Progenitor cell of endocrine pancreas (in vitro differentiated cells): ENCODE data around the gene NTN1. TPM values are rescaled to one million over a fixed set of nuclear protein-coding genes. Genes with fewer than 3 reads are reported as not detected.

ENCODE experiments used
- DNase-seq: peaks from one replicate; pipeline ENCODE4 v3.0.0; 2021; ENCODE audit warnings: low spot score; ENCODE audit not compliant: unreplicated experiment
- H3K27ac Mint-ChIP-seq: 2 replicates; pipeline ENCODE4 v1.8.0; 2021; ENCODE audit warnings: mild to moderate bottlenecking, moderate library complexity, mixed read lengths
- H3K27me3 Mint-ChIP-seq: 2 replicates; pipeline ENCODE4 v1.8.0; 2021; ENCODE audit warnings: mixed read lengths
- H3K36me3 Mint-ChIP-seq: 2 replicates; pipeline ENCODE4 v1.8.0; 2022; ENCODE audit warnings: mixed read lengths; ENCODE audit not compliant: insufficient read depth
- H3K4me1 Mint-ChIP-seq: 2 replicates; pipeline ENCODE4 v1.8.0; 2021; ENCODE audit warnings: low read depth, mixed read lengths
- H3K4me3 Mint-ChIP-seq: 2 replicates; pipeline ENCODE4 v1.8.0; 2021; ENCODE audit warnings: low read depth, mild to moderate bottlenecking, moderate library complexity, mixed read lengths
- H3K9me3 Mint-ChIP-seq: 2 replicates; pipeline ENCODE4 v1.8.0; 2021; ENCODE audit warnings: low read depth, mixed read lengths
- CTCF ChIP-seq: fragments of 200-600 bp; sonication (generic); IDR thresholded peaks from one replicate; pipeline ENCODE4 v1.5.0; 2021; ENCODE audit warnings: antibody characterized with exemption, mild to moderate bottlenecking; ENCODE audit not compliant: unreplicated experiment
- total RNA-seq: library from RNA; stranded (reverse); gene quantifications from 2 replicates; pipeline ENCODE4 v1.2.1, GENCODE V29; 2021

Gene NTN1
- total RNA-seq, 1 donor from 2014 or later = 4.4 TPM

- no peak for TF ChIP-seq CTCF
- no peaks in the 10 kb centered on the region for H3K9me3 Mint-ChIP-seq
- H3K36me3 Mint-ChIP-seq = no peaks in the 10 kb centered on the region
- no peak overlapping the region for H3K27ac Mint-ChIP-seq
- peaks cover 12% of the 10 kb centered on the region for H3K4me1 Mint-ChIP-seq
- peaks cover 50% of the 10 kb centered on the region for H3K27me3 Mint-ChIP-seq
- no peak for DNase-seq
- no peak overlapping the region for H3K4me3 Mint-ChIP-seq
Observed at GRCh38 chr17:9183306-9183705, 162.0 kb downstream of the NTN1 start.

- no peak for TF ChIP-seq CTCF
- H3K27ac Mint-ChIP-seq = no peak overlapping the region
- no peaks in the 10 kb centered on the region for H3K36me3 Mint-ChIP-seq
Observed at GRCh38 chr17:9185142-9185541, 163.8 kb downstream of the NTN1 start.

GRCh38 chr17:9185688-9186284 is 164.5 kb downstream of the NTN1 start:
- no peaks in the 10 kb centered on the region for H3K36me3 Mint-ChIP-seq
- no peak overlapping the region for H3K4me3 Mint-ChIP-seq
- H3K27me3 Mint-ChIP-seq = peaks cover 50% of the 10 kb centered on the region
- no peaks in the 10 kb centered on the region for H3K9me3 Mint-ChIP-seq
- DNase-seq = no peak
- H3K27ac Mint-ChIP-seq = no peak overlapping the region
- no peak for TF ChIP-seq CTCF
- peaks cover 8% of the 10 kb centered on the region for H3K4me1 Mint-ChIP-seq

More at GRCh38 chr17:9185142-9185541, 163.8 kb downstream of the NTN1 start:
- Mint-ChIP-seq H3K4me1 (peaks cover 8% of the 10 kb centered on the region), H3K4me3 (no peak overlapping the region), H3K9me3 (no peaks in the 10 kb centered on the region), H3K27me3 (peaks cover 52% of the 10 kb centered on the region)
- DNase-seq = no peak

- H3K4me3 Mint-ChIP-seq = no peak overlapping the region
- H3K4me1 Mint-ChIP-seq = peaks cover 8% of the 10 kb centered on the region
- TF ChIP-seq CTCF = no peak
- H3K27ac Mint-ChIP-seq = no peak overlapping the region
- H3K36me3 Mint-ChIP-seq = no peaks in the 10 kb centered on the region
- H3K9me3 Mint-ChIP-seq = no peaks in the 10 kb centered on the region
- DNase-seq = no peak
- peaks cover 42% of the 10 kb centered on the region for H3K27me3 Mint-ChIP-seq
Observed at GRCh38 chr17:9187828-9188227, 166.5 kb downstream of the NTN1 start.

GRCh38 chr17:9188367-9188766 is 167.1 kb downstream of the NTN1 start:
- DNase-seq = no peak
- no peak for TF ChIP-seq CTCF

More at GRCh38 chr17:9188367-9188766, 167.1 kb downstream of the NTN1 start:
- Mint-ChIP-seq H3K4me3 (no peak overlapping the region), H3K36me3 (no peaks in the 10 kb centered on the region), H3K9me3 (no peaks in the 10 kb centered on the region), H3K27me3 (peaks cover 37% of the 10 kb centered on the region), H3K27ac (no peak overlapping the region), H3K4me1 (peaks cover 8% of the 10 kb centered on the region)
